CD4-positive, alpha-beta T cell treated with Interleukin-6 for 4 hours (primary cell): Measurements from ENCODE around the gene NMNAT2.

Experiments used
- DNase-seq: peaks from one replicate; pipeline ENCODE4 v3.0.0-alpha.2; 2020; ENCODE audit warnings: mixed read lengths

Gene NMNAT2

DNA sequence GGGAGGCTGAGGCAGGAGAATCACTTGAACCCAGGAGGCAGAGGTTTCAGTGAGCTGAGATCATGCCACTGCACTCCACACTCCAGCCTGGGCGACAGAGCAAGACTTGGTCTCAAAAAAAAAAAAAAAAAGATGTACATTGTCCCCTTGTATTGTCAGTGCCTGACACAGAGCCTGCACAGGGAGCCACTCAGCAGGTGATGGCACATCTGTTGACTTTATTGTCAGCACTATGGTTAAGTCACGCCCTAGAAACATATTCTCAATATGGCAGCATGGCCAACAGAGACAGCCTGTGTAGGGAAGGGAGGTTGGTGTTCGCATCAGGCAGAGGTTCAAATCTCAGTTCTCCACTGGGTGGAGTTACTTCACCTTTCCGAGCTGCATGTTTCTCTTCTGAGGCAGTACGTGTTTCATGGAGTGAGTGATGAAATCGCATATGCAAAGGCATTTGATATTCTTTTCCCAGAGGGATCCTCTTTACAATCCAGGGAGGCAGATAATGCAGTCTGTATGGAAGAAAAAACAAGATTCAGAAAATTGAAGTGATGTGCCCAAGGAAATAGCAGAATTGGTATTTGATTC lies 211.6 kb downstream of the NMNAT2 start:
- DNase-seq: no peak

GRCh38 chr1:183205196-183205781 lies 212.9 kb downstream of the NMNAT2 start:
- no peak for DNase-seq

DNA sequence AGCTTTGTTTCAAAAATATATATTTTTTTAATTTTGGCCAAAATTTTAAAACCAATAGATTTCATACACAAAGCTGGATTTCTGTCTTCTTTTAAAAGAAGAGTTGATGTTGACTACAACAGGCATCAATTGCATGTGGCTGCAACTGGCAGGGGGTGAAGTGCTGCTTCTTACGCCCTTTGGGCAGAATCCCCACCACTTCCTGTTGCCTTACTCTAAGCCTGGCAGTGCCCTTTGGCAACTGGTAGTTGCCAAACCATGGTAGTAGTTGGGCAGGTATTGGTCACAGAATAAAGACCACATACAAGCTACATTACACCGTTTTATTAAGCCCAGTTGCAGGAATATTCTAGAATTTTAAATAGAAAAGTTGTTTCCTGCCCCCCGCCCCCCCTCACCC lies 215.1 kb downstream of the NMNAT2 start:
- peak; percentile 6 for DNase-seq

- no peak for DNase-seq
Measured at GRCh38 chr1:183200451-183200850, 217.7 kb downstream of the NMNAT2 start.

- no peak for DNase-seq
Measured at GRCh38 chr1:183199304-183199703, 218.9 kb downstream of the NMNAT2 start.

- DNase-seq: no peak
Measured at GRCh38 chr1:183198463-183198862, 219.7 kb downstream of the NMNAT2 start.
